GM10266 (cell line): ENCODE results near the gene ACKR2.

Experiments
- DNase-seq: peaks from one replicate; pipeline ENCODE4 v3.0.0; 2012; ENCODE audit errors: extremely low spot score
- TF ChIP-seq, protein P1 (sequence below): IDR thresholded peaks from 2 replicates; pipeline ENCODE4 v1.5.1; 2012; ENCODE audit warnings: mild to moderate bottlenecking, low read depth; ENCODE audit not compliant: control insufficient read depth, insufficient read depth; ENCODE audit errors: missing control alignments

ACKR2 gene

DNA sequence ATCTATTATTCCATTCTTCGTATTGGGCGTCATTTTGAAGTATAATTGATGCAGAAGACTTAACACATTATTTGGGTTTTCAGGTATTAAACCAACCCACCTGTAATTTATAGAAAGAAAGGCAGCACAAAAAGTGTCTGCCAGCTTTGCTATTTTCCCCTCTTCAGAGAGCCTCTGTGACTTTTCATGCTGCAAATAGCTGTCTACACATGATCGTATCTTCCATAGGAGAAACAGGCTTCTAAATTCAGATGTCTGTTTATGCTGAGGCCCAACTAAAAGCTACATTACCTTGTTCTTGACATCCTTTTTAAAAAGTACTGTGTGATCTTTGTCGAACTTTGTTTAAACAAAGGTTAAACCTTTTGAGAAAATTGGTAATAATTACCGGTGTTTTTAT lies 5.0 kb downstream of the ACKR2 start:
- TF ChIP-seq, protein P1, sequence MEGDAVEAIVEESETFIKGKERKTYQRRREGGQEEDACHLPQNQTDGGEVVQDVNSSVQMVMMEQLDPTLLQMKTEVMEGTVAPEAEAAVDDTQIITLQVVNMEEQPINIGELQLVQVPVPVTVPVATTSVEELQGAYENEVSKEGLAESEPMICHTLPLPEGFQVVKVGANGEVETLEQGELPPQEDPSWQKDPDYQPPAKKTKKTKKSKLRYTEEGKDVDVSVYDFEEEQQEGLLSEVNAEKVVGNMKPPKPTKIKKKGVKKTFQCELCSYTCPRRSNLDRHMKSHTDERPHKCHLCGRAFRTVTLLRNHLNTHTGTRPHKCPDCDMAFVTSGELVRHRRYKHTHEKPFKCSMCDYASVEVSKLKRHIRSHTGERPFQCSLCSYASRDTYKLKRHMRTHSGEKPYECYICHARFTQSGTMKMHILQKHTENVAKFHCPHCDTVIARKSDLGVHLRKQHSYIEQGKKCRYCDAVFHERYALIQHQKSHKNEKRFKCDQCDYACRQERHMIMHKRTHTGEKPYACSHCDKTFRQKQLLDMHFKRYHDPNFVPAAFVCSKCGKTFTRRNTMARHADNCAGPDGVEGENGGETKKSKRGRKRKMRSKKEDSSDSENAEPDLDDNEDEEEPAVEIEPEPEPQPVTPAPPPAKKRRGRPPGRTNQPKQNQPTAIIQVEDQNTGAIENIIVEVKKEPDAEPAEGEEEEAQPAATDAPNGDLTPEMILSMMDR = no peak
- DNase-seq = no peak

DNA sequence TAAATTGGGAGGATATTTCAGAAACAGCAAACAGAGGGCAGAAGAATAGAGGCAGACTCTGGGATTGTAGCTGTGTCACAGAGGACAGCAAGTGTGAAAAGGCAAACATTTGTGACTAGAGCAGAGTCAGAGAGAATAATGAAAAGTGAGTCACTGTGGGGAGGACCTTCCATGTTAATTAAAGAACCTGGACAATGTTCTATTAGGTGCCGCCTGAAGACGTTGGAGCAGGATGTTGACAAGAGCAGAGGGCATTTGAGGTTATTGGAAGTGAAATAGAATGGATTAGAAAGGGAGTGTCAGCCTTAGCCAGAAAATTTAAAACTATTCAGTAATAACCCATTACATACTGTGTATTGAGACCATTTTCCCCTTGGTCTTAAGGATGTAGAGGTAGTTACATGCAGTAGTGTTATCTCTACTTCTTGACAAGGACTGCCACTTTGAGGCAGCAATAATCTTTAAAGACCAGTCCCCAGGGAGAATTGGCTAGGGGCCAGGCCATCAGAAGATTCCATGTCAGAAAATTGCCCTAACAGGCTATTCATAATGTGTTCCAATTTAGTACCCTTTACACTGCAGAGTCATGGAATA lies 5.8 kb downstream of the ACKR2 start:
- no peak for DNase-seq
- TF ChIP-seq, protein P1 = no peak

DNA sequence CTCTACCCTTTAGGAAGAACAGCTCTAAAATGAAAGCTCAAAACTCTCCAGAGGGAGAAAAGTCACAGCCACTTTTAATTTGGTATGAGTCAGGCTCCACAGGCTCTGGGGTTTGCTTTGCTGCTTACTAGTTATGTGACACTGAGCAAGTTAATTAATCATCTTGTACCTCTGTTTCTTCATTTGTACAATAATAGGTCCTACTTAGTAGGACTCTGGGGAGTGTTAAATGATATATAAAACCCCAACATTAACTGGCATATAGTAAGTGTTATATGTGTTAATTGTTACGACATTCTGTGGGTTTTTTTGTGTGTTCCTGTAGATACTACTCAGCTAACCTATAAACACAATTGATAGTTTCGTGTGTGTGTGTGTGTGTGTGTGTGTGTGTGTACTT lies 6.6 kb downstream of the ACKR2 start:
- no peak for DNase-seq
- TF ChIP-seq, protein P1 = no peak

- TF ChIP-seq, protein P1 = no peak
- no peak for DNase-seq
Measured at GRCh38 chr3:42819351-42819965, 10.2 kb downstream of the ACKR2 start.

DNA sequence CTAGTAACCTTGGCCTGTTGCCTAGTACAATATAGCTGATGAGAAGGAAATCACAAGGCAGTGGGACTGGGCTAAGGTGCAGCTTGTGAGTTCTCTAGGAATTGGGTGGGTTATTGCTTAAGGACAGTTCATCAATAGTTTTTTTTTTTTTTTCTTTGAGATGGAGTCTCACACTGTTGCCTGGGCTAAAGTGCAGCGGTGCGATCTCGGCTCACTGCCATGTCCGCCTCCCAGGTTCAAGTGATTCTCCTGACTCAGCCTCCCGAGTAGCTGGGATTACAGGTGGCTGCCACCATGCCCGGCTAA lies 11.5 kb downstream of the ACKR2 start:
- DNase-seq = no peak

GRCh38 chr3:42822828-42823227 lies 13.6 kb downstream of the ACKR2 start:
- TF ChIP-seq, protein P1 = no peak
- no peak for DNase-seq

More for the DNA sequence above, 11.5 kb downstream of the ACKR2 start:
- TF ChIP-seq, protein P1 = no peak

DNA sequence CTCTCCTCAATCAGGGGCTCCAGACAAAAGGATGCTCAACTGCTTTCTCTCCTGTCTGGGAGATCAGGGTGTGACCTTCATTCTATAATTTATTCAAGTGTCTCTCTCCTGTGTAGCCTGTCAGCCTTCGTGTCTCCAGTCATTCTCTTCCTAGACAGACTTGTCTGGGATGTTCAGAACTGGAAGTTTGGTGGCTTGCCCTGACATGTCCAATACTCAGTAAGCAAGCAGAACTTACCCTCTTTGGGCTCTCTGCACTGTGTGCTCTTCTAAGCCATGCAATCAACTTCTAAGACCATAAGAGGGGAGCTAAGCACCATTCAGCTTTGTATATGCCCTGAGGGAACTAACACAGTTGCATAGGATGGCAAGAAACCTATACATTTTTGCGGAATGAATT lies 14.1 kb downstream of the ACKR2 start:
- TF ChIP-seq, protein P1 = no peak
- no peak for DNase-seq
